DND-41 (cell line): ENCODE data around the gene SEC14L5.

Source experiments
- ATAC-seq: fragments of 200-7000 bp; cut with Tn5 transposase; 3 replicates; pipeline ENCODE4 v1.9.1; 2021; ENCODE audit warnings: low read depth; ENCODE audit not compliant: insufficient read depth
- DNase-seq: peaks from one replicate; pipeline ENCODE4 v3.0.0-alpha.2; 2020
- H2AFZ ChIP-seq: 2 replicates; pipeline ENCODE4 v1.6.0; 2012; ENCODE audit warnings: low read depth, low read length
- H3K27ac ChIP-seq: 2 replicates; pipeline ENCODE4 v1.5.1; 2012; ENCODE audit warnings: low read length, inconsistent platforms
- H3K27me3 ChIP-seq: fragments of 200-600 bp; sonication (generic); 2 replicates; pipeline ENCODE4 v1.6.0; 2012; ENCODE audit warnings: low read length, mild to moderate bottlenecking, inconsistent platforms; ENCODE audit not compliant: insufficient read depth, poor library complexity
- H3K36me3 ChIP-seq: 2 replicates; pipeline ENCODE4 v1.5.1; 2012; ENCODE audit warnings: low read length, inconsistent platforms; ENCODE audit not compliant: insufficient read depth
- H3K4me1 ChIP-seq: 2 replicates; pipeline ENCODE4 v1.5.1; 2012; ENCODE audit warnings: mild to moderate bottlenecking, low read length; ENCODE audit not compliant: insufficient read depth
- H3K4me2 ChIP-seq: 2 replicates; pipeline ENCODE4 v1.6.0; 2012; ENCODE audit warnings: mild to moderate bottlenecking, moderate library complexity, low read length, inconsistent platforms; ENCODE audit not compliant: insufficient read depth
- H3K4me3 ChIP-seq, 2 experiments: fragments of 200-600 bp in 1 of 2; shearing (Covaris generic) in 1 of 2; 2 replicates each; pipeline ENCODE4 v1.5.1; 2012 to 2016; ENCODE audit warnings: inconsistent platforms in 2 of 2, low read length in 2 of 2, mild to moderate bottlenecking in 2 of 2, low read depth in 1 of 2, moderate library complexity in 1 of 2
- H3K79me2 ChIP-seq: 2 replicates; pipeline ENCODE4 v1.6.0; 2012; ENCODE audit warnings: low read length, inconsistent platforms; ENCODE audit not compliant: insufficient read depth
- H3K9ac ChIP-seq: 2 replicates; pipeline ENCODE4 v1.6.0; 2012; ENCODE audit warnings: low read depth, mild to moderate bottlenecking, inconsistent platforms, low read length, moderate library complexity
- H3K9me3 ChIP-seq: 2 replicates; pipeline ENCODE4 v1.5.1; 2012; ENCODE audit warnings: low read length, moderate library complexity, mild to moderate bottlenecking, inconsistent platforms; ENCODE audit not compliant: insufficient read depth, severe bottlenecking
- H4K20me1 ChIP-seq: 2 replicates; pipeline ENCODE4 v1.6.0; 2012; ENCODE audit warnings: low read length; ENCODE audit not compliant: insufficient read depth
- CTCF ChIP-seq: IDR thresholded peaks from 2 replicates; pipeline ENCODE4 v1.5.1; 2012; ENCODE audit warnings: borderline replicate concordance, low read length, moderate library complexity, mild to moderate bottlenecking; ENCODE audit not compliant: poor library complexity, severe bottlenecking; ENCODE audit errors: extremely low read depth
- EZH2 ChIP-seq: IDR thresholded peaks from 3 replicates; pipeline ENCODE4 v1.6.1; 2012; ENCODE audit warnings: borderline replicate concordance, low read depth, mild to moderate bottlenecking, moderate library complexity, low read length, inconsistent platforms; ENCODE audit not compliant: severe bottlenecking

The SEC14L5 gene

GRCh38 chr16:5064915-5065314, 106.8 kb downstream of the SEC14L5 start:
- Histone ChIP-seq H3K27me3 (peaks cover 8% of the 10 kb centered on the region), H3K4me3 (no peak overlapping the region), H3K4me1 (no peaks in the 10 kb centered on the region), H2AFZ (no peak overlapping the region), H4K20me1 (no peaks in the 10 kb centered on the region), H3K27ac (no peak overlapping the region), H3K4me2 (no peak overlapping the region), H3K79me2 (no peaks in the 10 kb centered on the region), H3K36me3 (no peaks in the 10 kb centered on the region), H3K9ac (no peak overlapping the region), H3K9me3 (no peaks in the 10 kb centered on the region)
- ATAC-seq: no peak
- DNase-seq: no peak
- TF ChIP-seq EZH2 (no peak), CTCF (no peak)

GRCh38 chr16:5065326-5065725, 107.2 kb downstream of the SEC14L5 start:
- Histone ChIP-seq H3K27me3 (peaks cover 8% of the 10 kb centered on the region), H3K9me3 (no peaks in the 10 kb centered on the region), H3K36me3 (no peaks in the 10 kb centered on the region), H3K4me1 (peaks cover under 1% of the 10 kb centered on the region; the same call in 1 of the 2 replicates), H3K79me2 (no peaks in the 10 kb centered on the region), H3K4me3 (no peak overlapping the region), H3K9ac (no peak overlapping the region), H3K27ac (no peak overlapping the region), H2AFZ (no peak overlapping the region), H3K4me2 (no peak overlapping the region), H4K20me1 (no peaks in the 10 kb centered on the region)
- DNase-seq (no peak), ATAC-seq (no peak)
- TF ChIP-seq EZH2 (no peak), CTCF (no peak)

GRCh38 chr16:5065813-5066212, 107.7 kb downstream of the SEC14L5 start, which contains the start of gene C16orf89:
Gene C16orf89, minus strand, starts transcription at chr16:5065956. Its CDS starts 48 bp downstream, at chr16:5065908.
- TF ChIP-seq EZH2 (no peak), CTCF (no peak)
- H3K9me3 ChIP-seq: no peaks in the 10 kb centered on the region
- no peaks in the 10 kb centered on the region for H3K36me3 ChIP-seq
- H3K4me1 ChIP-seq: peaks cover 5% of the 10 kb centered on the region
- H2AFZ ChIP-seq: no peak within 1 kb of the TSS
- ATAC-seq (no peak), DNase-seq (no peak)
- H4K20me1 ChIP-seq: no peaks in the 10 kb centered on the region
- H3K4me3 ChIP-seq: no peak within 1 kb of the TSS
- no peaks in the 10 kb centered on the region for H3K79me2 ChIP-seq
- no peak within 1 kb of the TSS for H3K27ac ChIP-seq
- H3K27me3 ChIP-seq: peaks cover 8% of the 10 kb centered on the region
- no peak within 1 kb of the TSS for H3K9ac ChIP-seq
- H3K4me2 ChIP-seq: no peak within 1 kb of the TSS

- peaks cover 8% of the 10 kb centered on the region for H3K27me3 ChIP-seq
- H4K20me1 ChIP-seq: no peaks in the 10 kb centered on the region
- no peaks in the 10 kb centered on the region for H3K36me3 ChIP-seq
- no peak overlapping the region for H3K4me3 ChIP-seq
- peaks cover 12% of the 10 kb centered on the region for H3K4me1 ChIP-seq
- no peaks in the 10 kb centered on the region for H3K9me3 ChIP-seq
- H3K9ac ChIP-seq: no peak overlapping the region
- TF ChIP-seq CTCF: no peak
- no peak for TF ChIP-seq EZH2
- H2AFZ ChIP-seq: no peak overlapping the region
- DNase-seq: no peak
- ATAC-seq: no peak
- H3K79me2 ChIP-seq: peaks cover 4% of the 10 kb centered on the region
- no peak overlapping the region for H3K4me2 ChIP-seq
- H3K27ac ChIP-seq: no peak overlapping the region
Observed at GRCh38 chr16:5066511-5066910, 108.4 kb downstream of the SEC14L5 start.
